Smooth muscle cell (in vitro differentiated cells): ENCODE data around the gene SHROOM2. TPM values are rescaled to one million over a fixed set of nuclear protein-coding genes. Genes with fewer than 3 reads are reported as not detected.
"Not testable (repeated sequence)": the region's sequence is repeated elsewhere in the genome, so short reads cannot be mapped to it uniquely, and the experiment has no call there.

Experiments used
- DNase-seq: peaks from one replicate; lab custom pipeline; 2025; ENCODE audit not compliant: unreplicated experiment; lab: John Stamatoyannopoulos, UW
- H2AFZ ChIP-seq: fragments of 200-600 bp; sonication (generic); 2 replicates; pipeline ENCODE4 v1.6.0; 2016; ENCODE audit warnings: antibody characterized with exemption, low read depth, mild to moderate bottlenecking
- H3F3A ChIP-seq: fragments of 200-600 bp; sonication (generic); 2 replicates; pipeline ENCODE4 v1.6.0; 2017; ENCODE audit warnings: antibody characterized with exemption, low read depth
- H3K27ac ChIP-seq: fragments of 200-600 bp; sonication (generic); 2 replicates; pipeline ENCODE4 v1.5.1; 2016; ENCODE audit warnings: low read depth, mild to moderate bottlenecking
- H3K27me3 ChIP-seq: fragments of 200-600 bp; sonication (generic); 2 replicates; pipeline ENCODE4 v1.6.1; 2016; ENCODE audit warnings: low read depth, mild to moderate bottlenecking
- H3K36me3 ChIP-seq: fragments of 200-600 bp; sonication (generic); 2 replicates; pipeline ENCODE4 v1.5.1; 2016; ENCODE audit warnings: low read depth
- H3K4me1 ChIP-seq: fragments of 200-600 bp; sonication (generic); 2 replicates; pipeline ENCODE4 v1.5.1; 2016; ENCODE audit warnings: low read depth
- H3K4me2 ChIP-seq: fragments of 200-600 bp; sonication (generic); 2 replicates; pipeline ENCODE4 v1.6.0; 2016; ENCODE audit warnings: mild to moderate bottlenecking
- H3K4me3 ChIP-seq: fragments of 200-600 bp; sonication (generic); 2 replicates; pipeline ENCODE4 v1.5.1; 2016; ENCODE audit warnings: mild to moderate bottlenecking
- H3K79me2 ChIP-seq: fragments of 200-600 bp; sonication (generic); 2 replicates; pipeline ENCODE4 v1.6.0; 2016; ENCODE audit warnings: low read depth, mild to moderate bottlenecking
- H3K9ac ChIP-seq: fragments of 200-600 bp; sonication (generic); 2 replicates; pipeline ENCODE4 v1.6.0; 2016; ENCODE audit warnings: low read depth
- H3K9me3 ChIP-seq: fragments of 200-600 bp; sonication (generic); replicated peaks from 2 replicates; pipeline ENCODE4 v1.5.1; 2016; ENCODE audit warnings: low read depth
- H4K20me1 ChIP-seq: fragments of 200-600 bp; sonication (generic); 2 replicates; pipeline ENCODE4 v1.6.0; 2016; ENCODE audit warnings: low read depth
- CTCF ChIP-seq: fragments of 200-600 bp; sonication (generic); IDR thresholded peaks from 2 replicates; pipeline ENCODE4 v1.5.1; 2017; ENCODE audit warnings: borderline replicate concordance, mild to moderate bottlenecking, antibody characterized with exemption; ENCODE audit not compliant: insufficient read depth, poor library complexity, severe bottlenecking
- WGBS: methylation state at CpG from one replicate; pipeline ENCODE4 v1.1.7; 2016; ENCODE audit warnings: low lambda C conversion rate; 5-methylcytosine and 5-hydroxymethylcytosine counted together
- polyA plus RNA-seq: library from polyadenylated mRNA; unstranded; fragments of >200 nt; fragmentation: Nextera tagmentation; extraction: Ambion mirVana; gene quantifications from 2 replicates; pipeline ENCODE4 v1.2.1, GENCODE V29; 2016
- total RNA-seq: library from RNA; depleted of rRNA; stranded (reverse); fragments of >200 nt; gene quantifications from 2 replicates; pipeline ENCODE4 v1.2.3, GENCODE V29; 2014

SHROOM2 gene
- total and polyA plus RNA-seq, 2 experiments from 2014 or later, result 5.5 to 8.9 TPM

DNA sequence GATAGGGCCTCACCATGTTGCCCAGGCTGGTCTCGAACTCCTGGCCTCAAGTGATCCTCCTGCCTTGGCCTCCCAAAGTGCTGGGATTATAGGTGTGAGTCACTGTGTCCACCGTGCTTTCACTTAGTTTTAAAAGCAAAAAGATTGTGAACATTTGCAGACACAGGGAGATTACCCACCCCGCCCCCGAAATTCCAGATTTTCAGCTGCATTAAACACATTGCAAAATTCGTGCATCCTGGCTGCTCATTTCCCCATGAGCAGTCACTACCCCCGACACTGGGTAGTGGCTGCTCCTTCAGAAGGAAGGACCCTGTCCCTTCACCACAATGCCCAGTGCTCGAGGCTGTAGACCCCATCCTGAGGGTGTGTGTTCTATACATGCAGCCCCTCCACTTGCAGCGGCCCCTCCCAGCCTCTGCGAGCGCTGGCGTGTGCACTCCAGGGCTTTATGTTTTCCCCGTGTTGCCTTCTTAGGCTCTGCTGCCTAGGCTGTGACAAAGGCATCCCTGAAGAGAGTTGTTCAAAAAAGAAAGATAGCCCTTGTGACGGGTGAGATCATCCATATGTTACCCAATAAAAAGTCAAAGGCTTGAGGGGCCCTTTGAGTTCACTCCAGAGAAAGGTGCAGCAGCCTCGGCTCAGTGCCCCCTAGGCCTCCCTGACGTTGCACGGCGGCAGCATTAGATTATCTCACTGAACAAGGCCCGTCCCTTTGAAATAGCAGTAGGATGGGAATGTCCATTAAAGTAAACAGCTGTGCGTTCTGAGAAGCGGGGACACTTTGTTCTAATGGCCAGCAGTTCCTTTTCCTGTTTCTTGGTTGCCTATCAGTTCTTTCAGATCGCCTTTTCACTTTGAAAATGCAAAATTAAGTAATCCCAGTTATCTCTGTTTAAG lies 71.6 kb downstream of the SHROOM2 start:
- H3F3A ChIP-seq, result no peaks in the 10 kb centered on the region
- no peak overlapping the region for H2AFZ ChIP-seq
- DNase-seq, result no peak
- WGBS, result 57% methylated on average over 21 of the region's 21 CpGs
- no peaks in the 10 kb centered on the region for H3K9me3 ChIP-seq
- no peaks in the 10 kb centered on the region for H4K20me1 ChIP-seq
- TF ChIP-seq CTCF, result no peak
- no peak overlapping the region for H3K4me3 ChIP-seq
- H3K4me2 ChIP-seq, result no peak overlapping the region
- peaks cover 6% of the 10 kb centered on the region for H3K4me1 ChIP-seq
- H3K27ac ChIP-seq, result no peak overlapping the region
- H3K79me2 ChIP-seq, result no peaks in the 10 kb centered on the region
- no peaks in the 10 kb centered on the region for H3K27me3 ChIP-seq
- H3K9ac ChIP-seq, result no peak overlapping the region
- no peaks in the 10 kb centered on the region for H3K36me3 ChIP-seq

DNA sequence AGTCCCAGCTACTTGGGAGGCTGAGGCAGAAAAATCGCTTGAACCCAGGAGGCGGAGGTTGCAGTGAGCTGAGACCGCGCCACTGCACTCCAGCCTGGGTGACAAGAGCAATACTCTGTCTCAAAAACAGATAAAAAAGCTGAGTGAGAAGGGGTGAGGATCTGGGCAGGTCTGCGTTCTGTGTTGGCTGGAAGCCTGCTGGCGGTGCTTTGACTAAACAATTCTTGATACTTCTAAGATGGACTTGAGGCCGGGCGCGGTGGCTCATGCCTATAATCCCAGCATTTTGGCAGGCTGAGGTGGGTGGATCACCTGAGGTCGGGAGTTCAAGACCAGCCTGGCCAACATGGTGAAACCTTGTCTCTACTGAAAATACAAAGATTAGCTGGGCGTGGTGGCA lies 72.5 kb downstream of the SHROOM2 start:
- not testable (repeated sequence) for H4K20me1 ChIP-seq, H3K36me3 ChIP-seq, H3K9me3 ChIP-seq, DNase-seq, H3K27me3 ChIP-seq, H3K4me1 ChIP-seq, H3F3A ChIP-seq, H3K4me2 ChIP-seq, H3K27ac ChIP-seq, H2AFZ ChIP-seq, H3K9ac ChIP-seq, H3K79me2 ChIP-seq, H3K4me3 ChIP-seq
- WGBS, result 91% methylated on average over 11 of the region's 11 CpGs

DNA sequence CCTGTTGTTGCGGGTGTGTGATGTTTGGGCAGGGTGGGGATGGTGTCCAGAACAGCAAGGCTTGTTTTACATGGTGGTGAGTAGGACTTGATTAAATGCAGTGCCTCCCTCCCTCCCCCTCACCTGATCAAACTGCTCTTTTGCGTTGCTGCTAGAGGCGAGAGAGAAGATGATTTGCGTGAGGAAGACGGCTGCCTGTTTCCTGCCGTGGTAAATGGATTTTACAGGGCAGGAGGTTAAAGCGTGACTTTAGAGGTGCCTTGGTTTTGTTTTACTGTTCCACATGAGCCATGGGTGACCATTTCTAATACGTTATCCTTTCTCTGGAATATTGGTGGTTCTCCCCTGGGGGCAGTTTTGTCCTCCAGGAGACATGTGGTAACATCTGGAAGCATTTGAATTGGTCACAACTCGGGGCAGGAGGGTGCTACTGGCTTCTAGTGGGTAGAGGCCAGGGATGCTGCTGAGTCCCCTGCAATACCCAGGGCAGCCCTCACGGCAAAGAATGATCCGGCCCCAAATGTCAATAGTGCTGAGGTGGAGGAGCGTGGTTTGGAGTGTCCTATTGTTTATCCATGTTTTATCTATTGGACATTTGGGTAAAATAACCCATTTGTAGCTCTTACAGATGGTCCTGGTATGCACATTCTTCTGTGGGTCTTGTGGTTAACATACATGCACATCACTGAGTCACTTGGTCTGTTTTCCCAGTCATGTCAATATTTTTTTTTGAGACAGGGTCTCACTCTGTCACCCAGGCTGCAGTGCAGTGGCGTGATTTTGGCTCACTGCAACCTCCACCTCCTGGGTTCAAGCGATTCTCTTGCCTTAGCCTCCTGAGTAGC lies 73.7 kb downstream of the SHROOM2 start:
- H3K36me3 ChIP-seq, result no peaks in the 10 kb centered on the region
- WGBS, result 49% methylated on average over 14 of the region's 14 CpGs
- peak overlapping the region; percentile 33 for H3K9ac ChIP-seq
- H3K27ac ChIP-seq, result peak overlapping the region; percentile 78
- no peak for DNase-seq
- peaks cover 6% of the 10 kb centered on the region for H3K4me1 ChIP-seq
- no peaks in the 10 kb centered on the region for H3K79me2 ChIP-seq
- H3K4me3 ChIP-seq, result no peak overlapping the region
- H2AFZ ChIP-seq, result no peak overlapping the region
- H3K9me3 ChIP-seq, result no peaks in the 10 kb centered on the region
- H3K27me3 ChIP-seq, result no peaks in the 10 kb centered on the region
- H4K20me1 ChIP-seq, result no peaks in the 10 kb centered on the region
- peak overlapping the region; percentile 13 for H3K4me2 ChIP-seq
- H3F3A ChIP-seq, result no peaks in the 10 kb centered on the region
- TF ChIP-seq CTCF, result no peak

- no peak overlapping the region for H3K4me2 ChIP-seq
- H3K4me3 ChIP-seq, result no peak overlapping the region
- WGBS, result 76% methylated on average over 1 of the region's 1 CpG
- H3F3A ChIP-seq, result no peaks in the 10 kb centered on the region
- H3K79me2 ChIP-seq, result no peaks in the 10 kb centered on the region
- peak overlapping the region; percentile 78 for H3K27ac ChIP-seq
- no peak for DNase-seq
- no peaks in the 10 kb centered on the region for H3K9me3 ChIP-seq
- H3K4me1 ChIP-seq, result peaks cover 5% of the 10 kb centered on the region
- no peaks in the 10 kb centered on the region for H3K27me3 ChIP-seq
- H3K9ac ChIP-seq, result no peak overlapping the region
- no peaks in the 10 kb centered on the region for H3K36me3 ChIP-seq
- H4K20me1 ChIP-seq, result no peaks in the 10 kb centered on the region
- no peak for TF ChIP-seq CTCF
- H2AFZ ChIP-seq, result no peak overlapping the region
These were observed 74.6 kb downstream of the SHROOM2 start for GRCh38 chrX:9860826-9861225.
